MCF 10A (cell line): ENCODE measurements around the gene CPZ. TPM values are rescaled to one million over a fixed set of nuclear protein-coding genes. Genes with fewer than 3 reads are reported as not detected.

Experiments
- BruUV-seq: library from RNA; stranded (reverse); fragments of 400-500 nt; replicated peaks from 2 replicates; lab custom pipeline; 2021; lab: Mats Ljungman, UMichigan
- CTCF ChIA-PET: fragments of 300-600 bp; sonication (Branson Sonifier 250); formaldehyde crosslinking; extraction: SDS; loops from one replicate; lab custom pipeline; 2021; ENCODE audit warnings: antibody characterized with exemption, inconsistent platforms; lab: Yijun Ruan, JAX
- POLR2A ChIA-PET: fragments of 300-600, 350-650 bp; sonication (Branson Sonifier 250); formaldehyde crosslinking; extraction: SDS; loops from one replicate; lab custom pipeline; 2020; ENCODE audit warnings: antibody characterized with exemption, inconsistent platforms; lab: Yijun Ruan, JAX
- DNase-seq: peaks from one replicate; pipeline ENCODE4 v3.0.0-alpha.2; 2018; ENCODE audit not compliant: unreplicated experiment
- H3K27ac Mint-ChIP-seq: one replicate; pipeline ENCODE4 v1.8.0; 2022; ENCODE audit warnings: mild to moderate bottlenecking, low read depth, mixed read lengths; ENCODE audit not compliant: unreplicated experiment
- H3K27me3 Mint-ChIP-seq: one replicate; pipeline ENCODE4 v1.8.0; 2022; ENCODE audit warnings: mixed read lengths; ENCODE audit not compliant: insufficient read depth, unreplicated experiment
- H3K36me3 Mint-ChIP-seq: one replicate; pipeline ENCODE4 v1.8.0; 2022; ENCODE audit warnings: mild to moderate bottlenecking, moderate library complexity, mixed read lengths; ENCODE audit not compliant: insufficient read depth, unreplicated experiment
- H3K4me1 Mint-ChIP-seq: one replicate; pipeline ENCODE4 v1.8.0; 2022; ENCODE audit warnings: mixed read lengths; ENCODE audit not compliant: insufficient read depth, unreplicated experiment
- H3K4me3 Mint-ChIP-seq: one replicate; pipeline ENCODE4 v1.8.0; 2022; ENCODE audit warnings: mild to moderate bottlenecking, moderate library complexity, mixed read lengths; ENCODE audit not compliant: unreplicated experiment
- H3K9me3 Mint-ChIP-seq: one replicate; pipeline ENCODE4 v1.8.0; 2022; ENCODE audit warnings: mixed read lengths; ENCODE audit not compliant: unreplicated experiment
- CTCF ChIP-seq: fragments of 200-600 bp; IDR thresholded peaks from one replicate; pipeline ENCODE4 v1.8.0; 2022; ENCODE audit warnings: antibody characterized with exemption, mild to moderate bottlenecking; ENCODE audit not compliant: unreplicated experiment
- intact Hi-C: fragments of 100-400 bp; cut with micrococcal nuclease; formaldehyde crosslinking; loops from 2 replicates; pipeline ENCODE4 v1.14.1; 2022
- total RNA-seq: library from RNA; stranded (reverse); gene quantifications from 2 replicates; pipeline ENCODE4 v1.2.3, GENCODE V29; 2022

The CPZ gene
- total RNA-seq, 1 experiment from 2014 or later = not detected

GRCh38 chr4:8601086-8601485 lies 8.5 kb downstream of the CPZ start:
- ChIA-PET POLR2A (no interaction called here), CTCF (interaction anchor here (1.9 to 7.8 kb wide), 2 partner anchors 132 to 315 kb away, joined by 5 to 102 read pairs; no protein-coding TSS in a partner anchor)
- intact Hi-C loops = loop anchor here (10.0 kb wide), 1 partner anchor 314 kb away; no protein-coding TSS in a partner anchor
- no peaks in the 10 kb centered on the region for H3K36me3 Mint-ChIP-seq
- peaks cover 8% of the 10 kb centered on the region for H3K4me1 Mint-ChIP-seq
- no peaks in the 10 kb centered on the region for H3K9me3 Mint-ChIP-seq
- TF ChIP-seq CTCF = no peak
- H3K27me3 Mint-ChIP-seq = peaks cover 13% of the 10 kb centered on the region
- DNase-seq = no peak
- H3K4me3 Mint-ChIP-seq = no peak overlapping the region
- no TSS peak for BruUV-seq
- H3K27ac Mint-ChIP-seq = no peak overlapping the region

- BruUV-seq = no TSS peak
- ChIA-PET POLR2A (no interaction called here), CTCF (interaction anchor here (1.9 to 7.8 kb wide), 2 partner anchors 133 to 315 kb away, joined by 5 to 102 read pairs; no protein-coding TSS in a partner anchor)
- Mint-ChIP-seq H3K4me3 (no peak overlapping the region), H3K27ac (no peak overlapping the region), H3K4me1 (peaks cover 8% of the 10 kb centered on the region), H3K9me3 (no peaks in the 10 kb centered on the region), H3K36me3 (no peaks in the 10 kb centered on the region), H3K27me3 (peaks cover 13% of the 10 kb centered on the region)
- DNase-seq = no peak
- intact Hi-C loops = loop anchor here (10.0 kb wide), 1 partner anchor 313 kb away; no protein-coding TSS in a partner anchor
- no peak for TF ChIP-seq CTCF
These were observed 9.0 kb downstream of the CPZ start for GRCh38 chr4:8601556-8601955.

GRCh38 chr4:8602686-8603430 lies 10.3 kb downstream of the CPZ start:
- ChIA-PET CTCF (interaction anchor here (0.7 to 7.8 kb wide), 6 partner anchors 13 to 313 kb away, joined by 3 to 102 read pairs (median 4); no protein-coding TSS in a partner anchor), POLR2A (no interaction called here)
- no peak for TF ChIP-seq CTCF
- no peak overlapping the region for H3K4me3 Mint-ChIP-seq
- no peak for DNase-seq
- no peaks in the 10 kb centered on the region for H3K36me3 Mint-ChIP-seq
- peaks cover 13% of the 10 kb centered on the region for H3K27me3 Mint-ChIP-seq
- intact Hi-C loops = loop anchor here (10.0 kb wide), 1 partner anchor 312 kb away; no protein-coding TSS in a partner anchor
- H3K9me3 Mint-ChIP-seq = no peaks in the 10 kb centered on the region
- H3K27ac Mint-ChIP-seq = no peak overlapping the region
- no TSS peak for BruUV-seq
- H3K4me1 Mint-ChIP-seq = peaks cover 8% of the 10 kb centered on the region

GRCh38 chr4:8603931-8604330 lies 11.4 kb downstream of the CPZ start:
- no peak overlapping the region for H3K27ac Mint-ChIP-seq
- ChIA-PET CTCF (interaction anchor here (0.7 to 7.8 kb wide), 5 partner anchors 14 to 316 kb away, joined by 3 to 102 read pairs (median 5); no protein-coding TSS in a partner anchor), POLR2A (no interaction called here)
- DNase-seq = no peak
- no peaks in the 10 kb centered on the region for H3K36me3 Mint-ChIP-seq
- intact Hi-C loops = loop anchor here (10.0 kb wide), 1 partner anchor 311 kb away; no protein-coding TSS in a partner anchor
- H3K4me3 Mint-ChIP-seq = no peak overlapping the region
- BruUV-seq = no TSS peak
- H3K27me3 Mint-ChIP-seq = peaks cover 19% of the 10 kb centered on the region
- no peak for TF ChIP-seq CTCF
- H3K9me3 Mint-ChIP-seq = no peaks in the 10 kb centered on the region
- peaks cover 9% of the 10 kb centered on the region for H3K4me1 Mint-ChIP-seq
